CD4-positive, alpha-beta T cell treated with Interleukin-6 at 100 ng/mL for 8 hours (primary cell): ENCODE results near the gene SCN4A.
A peak's percentile ranks its signal among the peaks of the same experiment; 100 is the strongest.

Source experiments
- DNase-seq: peaks from one replicate; pipeline ENCODE4 v3.0.0-alpha.2; 2020; ENCODE audit warnings: mixed read lengths, low spot score

SCN4A gene

GRCh38 chr17:63955232-63955631 lies 17.5 kb downstream of the SCN4A start:
- no peak for DNase-seq

- DNase-seq: peak; percentile 42
Observed at GRCh38 chr17:63954402-63955063, 18.2 kb downstream of the SCN4A start.

DNA sequence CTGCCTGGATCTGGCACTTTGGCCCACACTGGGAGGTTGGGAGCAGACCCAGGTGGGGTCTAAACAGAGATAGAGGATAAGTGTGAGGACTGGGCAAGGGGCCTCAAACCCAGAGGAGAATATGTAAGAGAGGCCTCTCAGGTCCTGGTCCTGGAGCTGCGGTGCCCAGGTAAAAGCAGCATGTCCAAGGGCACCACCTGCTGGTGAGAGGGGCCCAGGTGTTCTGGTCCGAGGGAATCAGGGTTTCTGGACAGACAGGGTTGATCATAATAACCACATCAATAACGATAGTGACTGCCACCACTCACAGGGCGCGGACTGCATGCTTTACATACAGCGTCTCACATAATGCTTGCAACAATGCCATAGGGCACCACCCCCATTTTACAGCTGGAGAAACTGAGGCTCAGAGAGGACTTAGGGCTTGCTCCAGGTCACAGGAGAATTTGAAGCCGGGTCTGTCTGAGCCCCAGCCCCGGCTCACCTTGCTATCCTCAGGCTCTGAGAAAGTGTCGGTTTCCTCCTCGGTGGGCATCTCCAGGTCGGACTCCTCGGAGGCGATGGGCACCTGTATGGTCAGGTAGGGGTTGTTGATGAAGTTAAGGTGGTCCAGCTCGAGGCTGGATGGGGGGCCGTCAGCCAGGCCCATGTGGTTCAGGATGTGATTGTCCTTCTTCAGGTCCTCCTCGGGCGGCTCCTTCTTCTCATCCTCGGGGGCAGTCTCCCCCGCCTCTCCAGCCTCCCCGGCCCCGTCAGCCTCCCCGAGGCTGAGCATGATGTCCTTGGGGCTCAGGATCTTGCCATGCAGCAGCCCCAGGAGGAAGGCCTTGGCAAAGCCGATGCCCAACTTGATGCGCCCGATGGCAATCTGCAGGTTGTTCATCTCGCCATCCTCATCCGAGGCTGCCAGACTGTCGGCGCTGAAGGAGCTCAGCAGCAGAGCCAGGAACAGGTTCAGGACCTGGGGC lies 21.5 kb downstream of the SCN4A start:
- DNase-seq: peak; percentile 36

DNA sequence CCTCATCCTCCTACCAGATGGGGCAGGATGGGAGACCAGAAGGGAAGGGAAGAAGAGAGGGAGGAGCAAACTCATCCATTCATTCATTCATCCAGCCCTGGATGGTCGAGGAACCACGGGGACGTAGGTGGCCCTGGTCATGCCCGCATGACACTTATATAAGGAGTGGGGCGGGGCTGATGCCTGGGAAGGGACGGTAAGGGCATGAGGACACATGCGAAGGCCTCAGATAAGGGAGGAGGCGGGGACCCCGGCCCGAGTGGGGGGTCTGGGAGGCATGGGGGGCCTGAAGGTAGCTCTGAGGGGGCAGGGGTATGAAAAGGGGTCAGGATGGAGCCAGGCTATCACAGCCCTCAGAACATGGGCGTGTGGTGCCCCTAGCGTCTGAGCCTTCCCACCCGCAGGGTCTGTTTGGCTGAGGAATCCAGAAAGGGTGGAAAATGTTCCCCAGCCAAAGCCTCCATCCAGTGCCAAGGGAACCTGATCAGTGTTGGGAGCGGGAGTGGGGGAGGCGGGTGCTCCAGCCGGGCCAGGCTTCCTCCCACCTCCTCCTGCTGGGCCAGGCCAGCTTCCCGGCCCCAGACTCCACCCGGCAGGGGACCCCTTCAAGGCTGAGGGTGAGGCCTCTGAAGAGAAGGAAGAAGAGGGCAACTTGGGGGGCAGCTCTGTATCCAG lies 23.0 kb downstream of the SCN4A start:
- DNase-seq: no peak

- no peak for DNase-seq
Observed at GRCh38 chr17:63948521-63948920, 24.2 kb downstream of the SCN4A start.

DNA sequence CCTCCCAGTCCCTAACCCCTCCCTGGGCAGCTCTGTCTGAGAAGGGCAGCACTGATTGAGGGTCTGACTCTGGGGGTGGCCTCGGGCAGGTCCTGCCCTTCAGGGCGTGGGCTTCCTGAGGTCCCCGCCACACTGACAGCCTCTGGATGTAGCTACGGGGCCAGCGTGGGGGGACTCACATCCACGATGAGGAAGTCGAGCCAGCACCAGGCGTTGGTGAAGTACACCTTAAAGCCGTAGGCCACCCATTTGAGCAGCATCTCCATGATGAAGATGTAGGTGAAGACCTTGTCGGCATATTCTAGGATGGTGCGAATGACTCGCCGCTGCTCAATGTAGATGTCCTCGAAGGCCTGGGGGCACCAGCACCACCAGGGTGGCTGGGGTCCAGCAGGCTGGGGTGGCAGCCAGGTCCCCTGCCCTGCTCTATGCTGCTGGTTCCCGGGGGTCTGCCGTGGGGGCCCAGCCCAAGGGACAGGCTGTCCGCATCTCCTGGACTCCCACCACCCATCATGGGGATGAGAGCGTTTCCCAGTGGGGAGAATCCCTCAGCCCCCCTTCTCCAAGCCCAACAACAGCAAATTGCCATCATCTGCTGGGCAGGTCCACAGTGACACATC lies 24.9 kb downstream of the SCN4A start:
- DNase-seq: no peak

GRCh38 chr17:63946440-63947363 lies 26.0 kb downstream of the SCN4A start:
- DNase-seq: peak; percentile 48

GRCh38 chr17:63945784-63946439 lies 26.8 kb downstream of the SCN4A start:
- DNase-seq: no peak

GRCh38 chr17:63944736-63945499 lies 27.8 kb downstream of the SCN4A start:
- DNase-seq: no peak

- DNase-seq: no peak
Observed at GRCh38 chr17:63943745-63944144, 29.0 kb downstream of the SCN4A start.

- no peak for DNase-seq
Observed at GRCh38 chr17:63942309-63942985, 30.3 kb downstream of the SCN4A start.

GRCh38 chr17:63941751-63942150 lies 31.0 kb downstream of the SCN4A start:
- DNase-seq: no peak

- no peak for DNase-seq
Observed at GRCh38 chr17:63941162-63941561, 31.6 kb downstream of the SCN4A start.

GRCh38 chr17:63940584-63940983 lies 32.1 kb downstream of the SCN4A start:
- no peak for DNase-seq

- no peak for DNase-seq
Observed at GRCh38 chr17:63939884-63940283, 32.8 kb downstream of the SCN4A start.

DNA sequence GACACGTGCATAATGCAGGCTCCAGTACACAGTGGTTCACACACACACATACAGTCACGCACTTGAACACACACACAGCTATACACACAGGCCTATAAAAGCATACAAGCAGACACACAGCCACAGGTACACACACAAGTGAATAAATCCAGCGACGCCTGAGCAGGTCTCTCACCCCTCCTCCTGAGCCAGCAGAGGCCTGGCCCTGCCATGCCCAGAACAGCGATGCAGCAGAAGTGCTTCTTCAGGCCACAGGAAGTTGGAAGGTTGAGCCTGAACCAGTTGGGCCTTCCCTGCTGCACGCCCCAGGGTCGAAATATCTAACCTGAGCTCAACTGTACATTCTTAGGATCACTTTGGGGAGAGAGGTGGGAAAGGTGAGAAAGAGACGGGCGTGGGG lies 33.3 kb downstream of the SCN4A start:
- DNase-seq: no peak

DNA sequence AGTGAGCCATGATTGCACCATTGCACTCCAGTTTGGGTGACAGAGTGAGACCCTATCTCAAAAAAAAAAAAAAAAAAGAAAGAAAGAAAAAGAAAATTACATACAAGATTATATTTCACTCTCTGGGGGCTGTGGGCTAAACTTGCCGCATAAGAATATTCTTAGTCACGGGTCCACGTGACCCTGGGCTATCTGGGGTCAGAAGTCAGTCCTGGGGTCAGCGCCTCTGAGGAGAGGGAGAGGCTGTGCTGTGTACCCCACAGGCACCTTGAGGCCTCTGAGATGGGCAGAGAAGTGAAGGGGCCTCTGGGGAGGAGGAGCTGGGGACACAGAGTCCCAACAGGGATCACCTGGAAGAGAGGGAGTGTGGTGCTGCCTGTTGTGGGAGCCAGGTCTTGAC lies 34.8 kb downstream of the SCN4A start:
- no peak for DNase-seq

- no peak for DNase-seq
Observed at GRCh38 chr17:63937319-63937718, 35.4 kb downstream of the SCN4A start.
